HG03095 (cell line): ENCODE results near the gene C4orf33.
"Not testable (repeated sequence)": the region's sequence is repeated elsewhere in the genome, so short reads cannot be mapped to it uniquely, and the experiment has no call there.

Source experiments
- ATAC-seq: cut with Tn5 transposase; IDR thresholded peaks from one replicate; pipeline ENCODE4 v1.9.1; 2021; ENCODE audit warnings: moderate library complexity; ENCODE audit not compliant: unreplicated experiment

Gene C4orf33

GRCh38 chr4:129095811-129096454 is at the start of gene C4orf33:
Gene C4orf33, plus strand, starts transcription at chr4:129096152. Its CDS starts 6,459 bp downstream, at chr4:129102611.
- ATAC-seq: peak; percentile 43

GRCh38 chr4:129059028-129059427 is 36.9 kb upstream of the C4orf33 start:
- ATAC-seq: no peak

GRCh38 chr4:129062580-129062979 is 33.4 kb upstream of the C4orf33 start:
- ATAC-seq: no peak

- no peak for ATAC-seq
Measured at GRCh38 chr4:129063640-129064039, 32.3 kb upstream of the C4orf33 start.

GRCh38 chr4:129064717-129065116 is 31.2 kb upstream of the C4orf33 start:
- ATAC-seq: no peak

- not testable (repeated sequence) for ATAC-seq
Measured at GRCh38 chr4:129069537-129069936, 26.4 kb upstream of the C4orf33 start.

- ATAC-seq: no peak
Measured at GRCh38 chr4:129077326-129077725, 18.6 kb upstream of the C4orf33 start.

GRCh38 chr4:129080129-129080528 is 15.8 kb upstream of the C4orf33 start:
- no peak for ATAC-seq

GRCh38 chr4:129082302-129082701 is 13.7 kb upstream of the C4orf33 start:
- ATAC-seq: no peak

GRCh38 chr4:129085472-129085871 is 10.5 kb upstream of the C4orf33 start:
- no peak for ATAC-seq

GRCh38 chr4:129087516-129087915 is 8.4 kb upstream of the C4orf33 start:
- no peak for ATAC-seq

- no peak for ATAC-seq
Measured at GRCh38 chr4:129092631-129093190, 3.2 kb upstream of the C4orf33 start.

- ATAC-seq: peak; percentile 94
Measured at GRCh38 chr4:129093191-129093920, 2.6 kb upstream of the C4orf33 start, which contains the start of gene SCLT1. Gene SCLT1, minus strand, starts transcription at chr4:129093539. Its CDS starts 436 bp downstream, at chr4:129093103.

GRCh38 chr4:129094347-129094746 is 1.6 kb upstream of the C4orf33 start:
- ATAC-seq: no peak

- no peak for ATAC-seq
Measured at GRCh38 chr4:129098531-129099001, 2.6 kb downstream of the C4orf33 start.

GRCh38 chr4:129109965-129110824 is 14.2 kb downstream of the C4orf33 start:
- no peak for ATAC-seq

GRCh38 chr4:129110931-129111330 is 15.0 kb downstream of the C4orf33 start:
- ATAC-seq: no peak

- no peak for ATAC-seq
Measured at GRCh38 chr4:129111919-129112318, 16.0 kb downstream of the C4orf33 start.

GRCh38 chr4:129113434-129113833 is 17.5 kb downstream of the C4orf33 start:
- ATAC-seq: no peak

GRCh38 chr4:129113919-129114318 is 18.0 kb downstream of the C4orf33 start:
- no peak for ATAC-seq

- no peak for ATAC-seq
Measured at GRCh38 chr4:129117705-129118104, 21.8 kb downstream of the C4orf33 start.
